Epidermal melanocyte (primary cell): ENCODE data around the gene ZFAND3.

ENCODE experiments used
- DNase-seq: peaks from one replicate; pipeline ENCODE4 v3.0.0; 2011; ENCODE audit warnings: low spot score; ENCODE audit not compliant: insufficient read length

ZFAND3 gene

GRCh38 chr6:37798436-37799262 is 20.9 kb upstream of the ZFAND3 start:
- DNase-seq = no peak

- DNase-seq = peak; percentile 4
These were observed 20.3 kb upstream of the ZFAND3 start for GRCh38 chr6:37799263-37799644.

- DNase-seq = no peak
These were observed 18.6 kb upstream of the ZFAND3 start for GRCh38 chr6:37800703-37801604.

- no peak for DNase-seq
These were observed 18.0 kb upstream of the ZFAND3 start for GRCh38 chr6:37801605-37801940.

GRCh38 chr6:37802810-37803209 is 16.7 kb upstream of the ZFAND3 start:
- no peak for DNase-seq

GRCh38 chr6:37804586-37804985 is 14.9 kb upstream of the ZFAND3 start:
- DNase-seq = no peak

- no peak for DNase-seq
These were observed 13.3 kb upstream of the ZFAND3 start for GRCh38 chr6:37806213-37806612.

- no peak for DNase-seq
These were observed 11.9 kb upstream of the ZFAND3 start for GRCh38 chr6:37807656-37808055.

GRCh38 chr6:37809197-37809543 is 10.4 kb upstream of the ZFAND3 start:
- no peak for DNase-seq

- no peak for DNase-seq
These were observed 6.7 kb upstream of the ZFAND3 start for GRCh38 chr6:37812841-37813240.

GRCh38 chr6:37814374-37814773 is 5.2 kb upstream of the ZFAND3 start:
- no peak for DNase-seq

- DNase-seq = no peak
These were observed 2.7 kb upstream of the ZFAND3 start for GRCh38 chr6:37816599-37817375.

- DNase-seq = peak; percentile 90
These were observed 871 bp upstream of the ZFAND3 start for GRCh38 chr6:37818536-37819176.

GRCh38 chr6:37819802-37820717 is 533 bp downstream of the ZFAND3 start:
- no peak for DNase-seq

GRCh38 chr6:37820718-37821079 is 1.2 kb downstream of the ZFAND3 start:
- no peak for DNase-seq

GRCh38 chr6:37821446-37821845 is 1.9 kb downstream of the ZFAND3 start:
- no peak for DNase-seq

GRCh38 chr6:37822851-37823682 is 3.5 kb downstream of the ZFAND3 start:
- DNase-seq = no peak

- DNase-seq = no peak
These were observed 4.6 kb downstream of the ZFAND3 start for GRCh38 chr6:37824170-37824569.

- no peak for DNase-seq
These were observed 6.7 kb downstream of the ZFAND3 start for GRCh38 chr6:37826188-37826587.

- DNase-seq = no peak
These were observed 7.5 kb downstream of the ZFAND3 start for GRCh38 chr6:37826993-37827392.
